Bronchial epithelial cell (primary cell): Measurements from ENCODE around the gene HS3ST3A1. TPM values are rescaled to one million over a fixed set of nuclear protein-coding genes. Genes with fewer than 3 reads are reported as not detected.

Experiments used
- DNase-seq: peaks from one replicate; pipeline ENCODE4 v3.0.0-alpha.2; 2010; ENCODE audit warnings: low read depth
- FAIRE-seq: peaks from 2 replicates; lab custom pipeline; 2011; peaks lifted over from hg19 to GRCh38; lab: Jason Lieb, UNC
- H3K27me3 ChIP-seq: 2 replicates; pipeline ENCODE4 v1.5.1; 2011; ENCODE audit warnings: low read length; ENCODE audit not compliant: control insufficient read depth, insufficient read depth
- H3K36me3 ChIP-seq: 2 replicates; pipeline ENCODE4 v1.5.1; 2011; ENCODE audit warnings: low read length; ENCODE audit not compliant: control insufficient read depth, insufficient read depth
- H3K4me3 ChIP-seq: 2 replicates; pipeline ENCODE4 v1.5.1; 2011; ENCODE audit warnings: mild to moderate bottlenecking, low read depth, low read length, control low read depth
- total RNA-seq: library from RNA; depleted of rRNA; stranded (reverse); fragments of >200 nt; gene quantifications from 2 replicates; pipeline ENCODE4 v1.2.1, GENCODE V29; 2014
- TF ChIP-seq, protein P1 (sequence below): IDR thresholded peaks from 2 replicates; pipeline ENCODE4 v1.5.1; 2011; ENCODE audit warnings: mild to moderate bottlenecking, moderate library complexity, low read length, control low read depth, inconsistent platforms; ENCODE audit not compliant: insufficient read depth, severe bottlenecking

HS3ST3A1 gene
- total RNA-seq, 1 donor from 2014 or later = 0.53 TPM

DNA sequence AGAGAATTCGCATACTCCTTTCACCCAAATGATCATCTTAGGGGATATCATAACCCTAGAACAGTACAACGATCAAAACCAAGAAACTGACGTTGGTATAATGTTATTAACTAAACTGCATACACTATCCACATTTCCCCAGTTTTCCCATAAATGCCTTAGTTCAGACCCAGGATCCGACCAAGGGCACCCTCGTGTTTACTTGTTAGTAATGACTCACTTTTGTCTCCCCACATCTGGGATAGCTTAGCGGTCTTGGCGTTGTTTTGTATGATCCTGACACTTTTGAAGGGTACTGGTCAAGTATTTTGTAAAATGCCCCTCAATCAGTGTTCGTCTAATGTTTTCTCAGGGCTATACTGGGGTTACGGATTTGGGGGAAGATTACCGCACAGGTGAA, 8.0 kb downstream of the HS3ST3A1 start:
- TF ChIP-seq, protein P1, sequence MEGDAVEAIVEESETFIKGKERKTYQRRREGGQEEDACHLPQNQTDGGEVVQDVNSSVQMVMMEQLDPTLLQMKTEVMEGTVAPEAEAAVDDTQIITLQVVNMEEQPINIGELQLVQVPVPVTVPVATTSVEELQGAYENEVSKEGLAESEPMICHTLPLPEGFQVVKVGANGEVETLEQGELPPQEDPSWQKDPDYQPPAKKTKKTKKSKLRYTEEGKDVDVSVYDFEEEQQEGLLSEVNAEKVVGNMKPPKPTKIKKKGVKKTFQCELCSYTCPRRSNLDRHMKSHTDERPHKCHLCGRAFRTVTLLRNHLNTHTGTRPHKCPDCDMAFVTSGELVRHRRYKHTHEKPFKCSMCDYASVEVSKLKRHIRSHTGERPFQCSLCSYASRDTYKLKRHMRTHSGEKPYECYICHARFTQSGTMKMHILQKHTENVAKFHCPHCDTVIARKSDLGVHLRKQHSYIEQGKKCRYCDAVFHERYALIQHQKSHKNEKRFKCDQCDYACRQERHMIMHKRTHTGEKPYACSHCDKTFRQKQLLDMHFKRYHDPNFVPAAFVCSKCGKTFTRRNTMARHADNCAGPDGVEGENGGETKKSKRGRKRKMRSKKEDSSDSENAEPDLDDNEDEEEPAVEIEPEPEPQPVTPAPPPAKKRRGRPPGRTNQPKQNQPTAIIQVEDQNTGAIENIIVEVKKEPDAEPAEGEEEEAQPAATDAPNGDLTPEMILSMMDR = no peak
- Histone ChIP-seq H3K36me3 (no peaks in the 10 kb centered on the region), H3K4me3 (no peak overlapping the region), H3K27me3 (no peaks in the 10 kb centered on the region)
- no peak for FAIRE-seq
- DNase-seq = no peak

DNA sequence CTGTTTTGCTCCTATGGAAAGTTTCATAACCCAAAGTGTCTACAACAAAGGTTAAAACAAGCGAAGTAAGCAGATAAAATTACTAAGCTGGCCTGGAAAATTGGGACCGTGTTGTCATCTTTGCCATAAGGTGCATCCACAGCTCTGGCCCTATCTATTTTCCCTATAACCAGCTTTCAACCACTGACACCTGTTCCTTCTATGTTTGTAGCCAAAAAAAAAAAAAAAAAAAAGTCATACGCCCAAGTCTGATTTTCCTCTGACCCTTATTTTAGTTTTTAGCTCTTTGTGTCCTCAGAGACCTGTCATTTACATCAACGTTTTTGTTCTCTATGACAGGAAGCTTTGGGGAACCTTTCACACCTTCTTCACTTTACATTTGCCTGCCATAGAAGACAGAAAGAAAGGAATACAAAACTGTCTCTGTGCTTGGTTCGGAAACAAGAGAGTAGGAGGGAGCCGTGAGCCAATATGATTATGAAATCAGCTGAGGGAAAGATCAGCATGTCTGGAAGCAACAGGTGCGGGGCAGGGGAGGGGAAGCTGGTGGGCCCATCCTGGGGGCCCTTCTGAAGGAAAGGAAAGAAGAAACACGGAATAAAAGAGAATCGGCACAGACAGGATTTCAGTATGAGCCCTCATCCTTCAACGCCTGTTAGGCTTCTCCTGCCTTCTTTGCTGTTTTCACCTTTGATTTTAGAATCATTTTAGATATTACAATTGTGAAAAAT, 8.5 kb downstream of the HS3ST3A1 start:
- Histone ChIP-seq H3K4me3 (no peak overlapping the region), H3K36me3 (no peaks in the 10 kb centered on the region), H3K27me3 (no peaks in the 10 kb centered on the region)
- TF ChIP-seq, protein P1 = no peak
- DNase-seq (no peak), FAIRE-seq (no peak)

DNA sequence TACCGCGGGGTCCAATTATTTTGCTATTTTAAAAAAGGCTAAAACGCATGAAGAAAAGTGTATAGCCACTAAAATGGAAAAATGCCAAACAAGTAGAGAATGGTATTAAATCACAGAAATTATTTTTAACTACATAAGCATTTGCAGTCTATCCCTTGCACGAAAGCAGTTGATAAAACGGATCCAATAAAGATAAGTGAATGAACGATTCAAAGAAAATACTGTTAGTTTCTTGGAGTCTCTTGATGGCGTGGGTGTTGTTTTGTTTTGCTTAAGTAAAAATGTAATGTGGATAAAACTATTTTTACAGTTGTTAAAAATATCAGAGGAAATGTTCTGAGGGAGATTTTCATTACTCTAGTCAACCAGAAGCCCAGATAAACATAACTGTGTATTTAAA, 9.3 kb downstream of the HS3ST3A1 start:
- H3K36me3 ChIP-seq = no peaks in the 10 kb centered on the region
- TF ChIP-seq, protein P1 = no peak
- no peaks in the 10 kb centered on the region for H3K27me3 ChIP-seq
- no peak for DNase-seq
- FAIRE-seq = no peak
- H3K4me3 ChIP-seq = no peak overlapping the region

DNA sequence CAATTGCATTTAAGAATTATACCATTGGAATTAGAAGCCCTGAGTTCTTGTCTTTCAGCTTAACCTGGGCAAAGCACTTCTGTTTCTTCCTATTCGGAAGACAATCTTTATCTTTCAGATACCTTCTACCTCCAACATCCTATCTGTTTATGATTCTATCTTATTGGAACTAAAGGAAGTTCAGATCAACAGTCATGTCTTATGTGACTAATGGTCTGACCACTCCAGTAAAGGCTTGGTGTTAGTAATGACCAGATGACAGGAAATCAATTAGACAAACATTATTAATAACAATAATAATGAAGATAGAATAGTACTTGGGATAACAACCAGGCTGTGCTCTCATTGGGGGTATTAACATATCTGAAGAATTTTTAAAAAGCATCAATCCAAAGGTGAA, 11.3 kb downstream of the HS3ST3A1 start:
- TF ChIP-seq, protein P1 = no peak
- no peaks in the 10 kb centered on the region for H3K27me3 ChIP-seq
- DNase-seq (peak; percentile 45), FAIRE-seq (no peak)
- H3K36me3 ChIP-seq = no peaks in the 10 kb centered on the region
- H3K4me3 ChIP-seq = no peak overlapping the region

DNA sequence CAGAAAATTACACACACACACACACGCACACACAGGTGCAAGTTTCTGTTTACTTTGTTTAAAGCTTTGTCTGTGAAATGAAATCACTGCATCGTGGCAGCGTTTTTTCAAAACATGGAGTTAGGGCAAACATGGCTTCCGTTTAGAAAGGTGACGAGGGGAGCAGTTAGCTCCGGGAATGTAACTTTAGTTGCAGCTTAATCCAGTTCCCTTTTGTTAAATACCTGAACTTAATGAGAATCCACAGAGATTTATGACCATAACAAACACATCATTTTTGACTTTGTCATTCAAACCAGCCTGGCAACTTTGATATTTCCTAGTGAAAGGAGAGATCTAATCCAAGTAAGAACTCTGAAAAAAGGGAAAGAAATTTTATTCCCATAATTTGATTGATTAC, 12.1 kb downstream of the HS3ST3A1 start:
- no peak for DNase-seq
- H3K36me3 ChIP-seq = no peaks in the 10 kb centered on the region
- H3K27me3 ChIP-seq = no peaks in the 10 kb centered on the region
- TF ChIP-seq, protein P1 = no peak
- no peak overlapping the region for H3K4me3 ChIP-seq
- FAIRE-seq = no peak
